OCI-LY1 (cell line): Measurements from ENCODE around the gene HMCN2.

Experiments
- H2AFZ ChIP-seq: fragments of 200-600 bp; sonication (generic), shearing (Covaris generic); 2 replicates; pipeline ENCODE4 v1.6.0; 2014; ENCODE audit warnings: antibody characterized with exemption, mild to moderate bottlenecking, low read length
- H3F3A ChIP-seq: fragments of 200-600 bp; sonication (generic), shearing (Covaris generic); 2 replicates; pipeline ENCODE4 v1.6.0; 2014; ENCODE audit warnings: mild to moderate bottlenecking, antibody characterized with exemption, low read length, moderate library complexity; ENCODE audit not compliant: insufficient read depth
- H3K27ac ChIP-seq: fragments of 200-600 bp; sonication (generic); 2 replicates; pipeline ENCODE4 v1.5.1; 2014; ENCODE audit warnings: low read length, mixed run types, mild to moderate bottlenecking, low read depth; ENCODE audit not compliant: poor library complexity, severe bottlenecking
- H3K27me3 ChIP-seq: fragments of 200-600 bp; sonication (generic); 2 replicates; pipeline ENCODE4 v1.6.0; 2014; ENCODE audit warnings: antibody characterized with exemption, mild to moderate bottlenecking, low read length, moderate library complexity; ENCODE audit not compliant: insufficient read depth
- H3K36me3 ChIP-seq: fragments of 200-600 bp; sonication (generic); 2 replicates; pipeline ENCODE4 v1.6.1; 2014; ENCODE audit warnings: mild to moderate bottlenecking, antibody characterized with exemption, low read length, moderate library complexity, mixed read lengths; ENCODE audit not compliant: insufficient read depth
- H3K4me1 ChIP-seq: fragments of 200-600 bp; sonication (generic); 2 replicates; pipeline ENCODE4 v1.5.1; 2014; ENCODE audit warnings: mild to moderate bottlenecking, low read length, moderate library complexity; ENCODE audit not compliant: insufficient read depth, severe bottlenecking
- H3K4me2 ChIP-seq: fragments of 200-600 bp; sonication (generic), shearing (Covaris generic); 2 replicates; pipeline ENCODE4 v1.6.1; 2014; ENCODE audit warnings: low read length
- H3K4me3 ChIP-seq: fragments of 200-600 bp; sonication (generic); 2 replicates; pipeline ENCODE4 v1.5.1; 2014; ENCODE audit warnings: low read length, low read depth, mild to moderate bottlenecking, mixed read lengths; ENCODE audit not compliant: poor library complexity, severe bottlenecking
- H3K79me2 ChIP-seq: fragments of 200-600 bp; shearing (Covaris generic); 2 replicates; pipeline ENCODE4 v1.6.1; 2016; ENCODE audit warnings: mixed run types, low read length, mixed read lengths; ENCODE audit not compliant: insufficient read depth
- H3K9ac ChIP-seq: fragments of 200-600 bp; sonication (generic), shearing (Covaris generic); 2 replicates; pipeline ENCODE4 v1.6.1; 2014; ENCODE audit warnings: mild to moderate bottlenecking, low read length, mixed read lengths
- H3K9me2 ChIP-seq: fragments of 200-600 bp; sonication (generic), shearing (Covaris generic); 2 replicates; pipeline ENCODE4 v1.6.1; 2014; ENCODE audit warnings: low read depth, mild to moderate bottlenecking, low read length, mixed read lengths
- H3K9me3 ChIP-seq: fragments of 200-600 bp; shearing (Covaris generic); 2 replicates; pipeline ENCODE4 v1.6.1; 2014; ENCODE audit warnings: low read length, mixed read lengths
- H4K20me1 ChIP-seq: fragments of 200-600 bp; sonication (generic), shearing (Covaris generic); 2 replicates; pipeline ENCODE4 v1.6.0; 2016; ENCODE audit warnings: mild to moderate bottlenecking, low read length; ENCODE audit not compliant: insufficient read depth
- EZH2 ChIP-seq: fragments of 200-600 bp; sonication (generic), shearing (Covaris generic); IDR thresholded peaks from 2 replicates; pipeline ENCODE4 v1.8.0; 2017; ENCODE audit warnings: borderline replicate concordance, mixed run types, mild to moderate bottlenecking, antibody characterized with exemption, low read length, moderate library complexity, mixed read lengths
- TF ChIP-seq, protein P1 (sequence below): fragments of 200-600 bp; sonication (generic), shearing (Covaris generic); IDR thresholded peaks from 2 replicates; pipeline ENCODE4 v1.5.1; 2017; ENCODE audit warnings: mild to moderate bottlenecking, antibody characterized with exemption, low read length, moderate library complexity, mixed read lengths

Gene HMCN2

DNA sequence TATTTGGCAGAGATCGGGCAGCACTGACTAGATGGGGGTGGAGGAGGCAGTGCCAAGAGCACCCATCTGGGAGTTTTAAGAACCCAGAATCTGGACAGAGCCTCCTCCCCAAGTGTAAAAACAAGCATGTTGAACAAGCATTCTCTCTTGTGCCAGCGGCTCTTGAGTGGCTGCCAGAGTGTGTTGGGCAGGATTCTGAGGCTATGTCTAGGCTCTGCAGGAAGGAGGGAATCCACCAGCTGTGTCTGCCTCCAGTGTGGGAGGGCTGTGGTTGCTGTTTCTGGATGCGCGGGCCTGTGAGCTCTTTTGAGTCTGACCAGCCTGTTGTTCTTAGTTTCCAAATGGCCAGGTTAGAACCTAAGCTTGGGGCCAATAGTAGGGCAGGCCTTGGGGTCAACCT is 39.8 kb downstream of the HMCN2 start:
- Histone ChIP-seq H3K27me3 (no peaks in the 10 kb centered on the region), H3K4me2 (no peak overlapping the region), H4K20me1 (no peaks in the 10 kb centered on the region), H3K4me1 (no peaks in the 10 kb centered on the region), H3K79me2 (no peaks in the 10 kb centered on the region), H3K36me3 (no peaks in the 10 kb centered on the region), H2AFZ (no peak overlapping the region), H3F3A (no peaks in the 10 kb centered on the region), H3K9me3 (no peaks in the 10 kb centered on the region), H3K9ac (no peak overlapping the region), H3K27ac (no peak overlapping the region), H3K4me3 (no peak overlapping the region), H3K9me2 (no peaks in the 10 kb centered on the region)
- TF ChIP-seq, protein P1, sequence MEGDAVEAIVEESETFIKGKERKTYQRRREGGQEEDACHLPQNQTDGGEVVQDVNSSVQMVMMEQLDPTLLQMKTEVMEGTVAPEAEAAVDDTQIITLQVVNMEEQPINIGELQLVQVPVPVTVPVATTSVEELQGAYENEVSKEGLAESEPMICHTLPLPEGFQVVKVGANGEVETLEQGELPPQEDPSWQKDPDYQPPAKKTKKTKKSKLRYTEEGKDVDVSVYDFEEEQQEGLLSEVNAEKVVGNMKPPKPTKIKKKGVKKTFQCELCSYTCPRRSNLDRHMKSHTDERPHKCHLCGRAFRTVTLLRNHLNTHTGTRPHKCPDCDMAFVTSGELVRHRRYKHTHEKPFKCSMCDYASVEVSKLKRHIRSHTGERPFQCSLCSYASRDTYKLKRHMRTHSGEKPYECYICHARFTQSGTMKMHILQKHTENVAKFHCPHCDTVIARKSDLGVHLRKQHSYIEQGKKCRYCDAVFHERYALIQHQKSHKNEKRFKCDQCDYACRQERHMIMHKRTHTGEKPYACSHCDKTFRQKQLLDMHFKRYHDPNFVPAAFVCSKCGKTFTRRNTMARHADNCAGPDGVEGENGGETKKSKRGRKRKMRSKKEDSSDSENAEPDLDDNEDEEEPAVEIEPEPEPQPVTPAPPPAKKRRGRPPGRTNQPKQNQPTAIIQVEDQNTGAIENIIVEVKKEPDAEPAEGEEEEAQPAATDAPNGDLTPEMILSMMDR: no peak
- no peak for TF ChIP-seq EZH2

DNA sequence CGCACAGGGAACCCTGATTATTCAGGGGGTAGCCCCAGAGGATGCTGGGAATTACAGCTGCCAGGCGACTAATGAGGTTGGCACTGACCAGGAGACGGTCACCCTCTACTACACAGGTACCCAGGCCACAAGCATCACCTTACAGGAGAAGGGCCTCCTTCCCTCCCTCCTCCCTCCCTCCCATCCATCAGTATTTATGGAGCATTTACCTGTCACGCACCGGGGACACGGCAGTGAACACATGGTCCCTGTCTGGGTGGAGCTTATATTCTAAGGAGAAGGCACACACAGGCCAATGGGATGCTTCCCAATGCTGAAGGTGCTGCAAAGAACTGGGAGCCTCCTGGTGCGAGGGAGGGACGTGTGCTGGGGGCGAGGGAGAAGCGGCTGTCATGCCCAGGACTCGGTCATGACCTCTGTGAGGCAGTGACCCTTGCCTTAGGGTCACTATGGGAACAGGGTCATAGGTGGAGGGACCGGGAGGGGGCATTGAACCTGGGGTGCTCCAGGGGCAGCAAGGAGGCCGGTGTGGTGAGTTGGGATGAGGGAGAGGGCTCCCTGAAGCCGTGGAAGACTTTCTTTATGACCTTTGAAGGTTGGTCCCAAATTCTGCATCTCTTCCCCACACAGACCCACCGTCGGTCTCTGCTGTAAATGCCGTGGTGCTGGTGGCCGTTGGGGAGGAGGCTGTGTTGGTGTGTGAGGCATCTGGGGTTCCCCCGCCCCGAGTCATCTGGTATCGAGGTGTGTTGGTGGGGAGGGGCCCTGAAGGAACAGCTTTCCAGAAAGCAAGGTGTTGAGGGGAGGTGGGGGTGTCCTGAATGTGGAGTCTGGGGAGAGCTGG is 41.5 kb downstream of the HMCN2 start:
- H3K4me1 ChIP-seq: no peaks in the 10 kb centered on the region
- H3K4me3 ChIP-seq: no peak overlapping the region
- TF ChIP-seq, protein P1: no peak
- no peak for TF ChIP-seq EZH2
- H3K27me3 ChIP-seq: no peaks in the 10 kb centered on the region
- no peaks in the 10 kb centered on the region for H4K20me1 ChIP-seq
- H3K27ac ChIP-seq: no peak overlapping the region
- H3K4me2 ChIP-seq: no peak overlapping the region
- H3K36me3 ChIP-seq: no peaks in the 10 kb centered on the region
- no peaks in the 10 kb centered on the region for H3F3A ChIP-seq
- no peaks in the 10 kb centered on the region for H3K79me2 ChIP-seq
- no peak overlapping the region for H3K9ac ChIP-seq
- no peaks in the 10 kb centered on the region for H3K9me2 ChIP-seq
- no peak overlapping the region for H2AFZ ChIP-seq
- H3K9me3 ChIP-seq: no peaks in the 10 kb centered on the region

DNA sequence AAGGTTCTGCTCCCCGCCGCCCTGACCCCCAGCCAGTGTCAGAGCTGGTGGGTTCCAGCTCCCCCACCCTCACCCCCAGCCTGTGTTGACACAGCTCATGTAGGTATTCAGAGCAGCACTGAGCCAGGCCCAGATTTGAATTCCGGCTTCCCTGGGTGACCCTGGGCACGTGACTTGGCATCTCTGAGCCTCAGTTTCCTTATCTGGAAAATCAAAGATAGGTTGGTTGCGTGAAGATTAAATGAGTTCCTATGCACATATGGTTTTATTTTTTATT is 42.0 kb downstream of the HMCN2 start:
- H3K4me1 ChIP-seq: no peaks in the 10 kb centered on the region
- H3K36me3 ChIP-seq: no peaks in the 10 kb centered on the region
- H4K20me1 ChIP-seq: no peaks in the 10 kb centered on the region
- no peak overlapping the region for H2AFZ ChIP-seq
- H3K4me2 ChIP-seq: no peak overlapping the region
- H3F3A ChIP-seq: no peaks in the 10 kb centered on the region
- H3K9ac ChIP-seq: no peak overlapping the region
- no peak overlapping the region for H3K27ac ChIP-seq
- no peaks in the 10 kb centered on the region for H3K9me3 ChIP-seq
- H3K79me2 ChIP-seq: no peaks in the 10 kb centered on the region
- no peak overlapping the region for H3K4me3 ChIP-seq
- TF ChIP-seq, protein P1: no peak
- no peak for TF ChIP-seq EZH2
- H3K27me3 ChIP-seq: no peaks in the 10 kb centered on the region
- no peaks in the 10 kb centered on the region for H3K9me2 ChIP-seq
